ENCODE results near the gene ATXN7L1.

DNA sequence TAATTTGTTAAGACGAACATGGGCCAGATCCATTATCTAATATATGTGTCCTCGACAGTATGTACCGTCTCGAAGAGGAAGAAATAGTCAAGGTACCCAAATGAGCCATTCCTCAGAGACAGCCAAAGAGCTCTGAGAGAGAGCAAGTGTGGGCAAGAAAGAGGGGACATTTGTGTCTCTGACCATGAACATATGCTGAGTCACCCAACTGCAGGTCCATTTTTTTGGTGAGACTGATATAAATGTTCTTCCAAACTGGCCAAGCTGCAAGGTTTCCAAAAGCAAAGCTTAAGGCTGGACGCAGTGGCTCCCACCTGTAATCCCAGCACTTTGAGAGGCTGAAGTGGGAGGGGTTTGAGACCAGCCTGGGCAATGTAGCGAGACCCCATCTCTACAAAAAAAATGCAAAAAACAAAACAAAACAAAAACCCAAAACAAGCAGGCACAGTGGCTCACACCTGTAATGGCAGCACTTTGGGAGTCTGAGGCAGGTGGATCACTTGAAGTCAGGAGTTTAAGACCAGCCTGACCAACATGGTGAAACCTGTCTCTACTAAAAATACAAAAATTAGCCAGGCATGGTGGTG lies 26.0 kb upstream of the ATXN7L1 start:
- TF ChIP-seq, protein P1, sequence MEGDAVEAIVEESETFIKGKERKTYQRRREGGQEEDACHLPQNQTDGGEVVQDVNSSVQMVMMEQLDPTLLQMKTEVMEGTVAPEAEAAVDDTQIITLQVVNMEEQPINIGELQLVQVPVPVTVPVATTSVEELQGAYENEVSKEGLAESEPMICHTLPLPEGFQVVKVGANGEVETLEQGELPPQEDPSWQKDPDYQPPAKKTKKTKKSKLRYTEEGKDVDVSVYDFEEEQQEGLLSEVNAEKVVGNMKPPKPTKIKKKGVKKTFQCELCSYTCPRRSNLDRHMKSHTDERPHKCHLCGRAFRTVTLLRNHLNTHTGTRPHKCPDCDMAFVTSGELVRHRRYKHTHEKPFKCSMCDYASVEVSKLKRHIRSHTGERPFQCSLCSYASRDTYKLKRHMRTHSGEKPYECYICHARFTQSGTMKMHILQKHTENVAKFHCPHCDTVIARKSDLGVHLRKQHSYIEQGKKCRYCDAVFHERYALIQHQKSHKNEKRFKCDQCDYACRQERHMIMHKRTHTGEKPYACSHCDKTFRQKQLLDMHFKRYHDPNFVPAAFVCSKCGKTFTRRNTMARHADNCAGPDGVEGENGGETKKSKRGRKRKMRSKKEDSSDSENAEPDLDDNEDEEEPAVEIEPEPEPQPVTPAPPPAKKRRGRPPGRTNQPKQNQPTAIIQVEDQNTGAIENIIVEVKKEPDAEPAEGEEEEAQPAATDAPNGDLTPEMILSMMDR (IDR thresholded peaks at IDR 0.05; ENCODE audit: low read depth, low read length): no peak
- TF ChIP-seq EZH2phosphoT487 (IDR thresholded peaks at IDR 0.05; ENCODE audit: low read depth): no peak

All from OCI-LY3 (cell line).